GM23338 (cell line): ENCODE measurements around the gene NIPAL1. TPM values are rescaled to one million over a fixed set of nuclear protein-coding genes. Genes with fewer than 3 reads are reported as not detected.

Experiments used
- ATAC-seq: fragments of 200-7000 bp; cut with Tn5 transposase; 3 replicates; pipeline ENCODE4 v1.9.1; 2020
- DNase-seq: peaks from one replicate; pipeline ENCODE4 v3.0.0-alpha.2; 2015; ENCODE audit warnings: low spot score
- H2AFZ ChIP-seq: fragments of 200-600 bp; sonication (generic); 2 replicates; pipeline ENCODE4 v1.8.0; 2016; ENCODE audit warnings: antibody characterized with exemption, mild to moderate bottlenecking, moderate library complexity
- H3F3A ChIP-seq: fragments of 200-600 bp; sonication (generic); replicated peaks from 2 replicates; pipeline ENCODE4 v1.8.0; 2017; ENCODE audit warnings: antibody characterized with exemption, mixed run types, low read depth
- H3K27ac ChIP-seq: fragments of 200-600 bp; sonication (generic); 2 replicates; pipeline ENCODE4 v1.6.1; 2016; ENCODE audit warnings: low read depth
- H3K27me3 ChIP-seq: fragments of 200-600 bp; sonication (generic); 2 replicates; pipeline ENCODE4 v1.8.0; 2016; ENCODE audit warnings: mild to moderate bottlenecking, mixed run types, moderate library complexity; ENCODE audit not compliant: insufficient read depth
- H3K36me3 ChIP-seq: fragments of 200-600 bp; sonication (generic); 2 replicates; pipeline ENCODE4 v1.8.0; 2016; ENCODE audit warnings: mild to moderate bottlenecking; ENCODE audit not compliant: insufficient read depth
- H3K4me1 ChIP-seq: fragments of 200-600 bp; sonication (generic); 2 replicates; pipeline ENCODE4 v1.8.0; 2016; ENCODE audit warnings: mild to moderate bottlenecking, moderate library complexity; ENCODE audit not compliant: insufficient read depth
- H3K4me2 ChIP-seq: fragments of 200-600 bp; sonication (generic); 2 replicates; pipeline ENCODE4 v1.7.1; 2017; ENCODE audit warnings: mixed run types
- H3K4me3 ChIP-seq: fragments of 200-600 bp; sonication (generic); 2 replicates; pipeline ENCODE4 v1.6.1; 2016; ENCODE audit warnings: mixed run types
- H3K79me2 ChIP-seq: fragments of 200-600 bp; sonication (generic); replicated peaks from 2 replicates; pipeline ENCODE4 v1.8.0; 2017; ENCODE audit warnings: mild to moderate bottlenecking; ENCODE audit not compliant: insufficient read depth
- H3K9me2 ChIP-seq: fragments of 200-600 bp; sonication (generic); 2 replicates; pipeline ENCODE4 v1.8.0; 2017; ENCODE audit not compliant: insufficient read depth
- H4K20me1 ChIP-seq: fragments of 200-600 bp; sonication (generic); replicated peaks from 2 replicates; pipeline ENCODE4 v1.8.0; 2017; ENCODE audit warnings: mild to moderate bottlenecking; ENCODE audit not compliant: insufficient read depth
- H3K27ac Mint-ChIP-seq: 2 replicates; pipeline ENCODE4 v1.8.0; 2020; ENCODE audit warnings: inconsistent platforms, mild to moderate bottlenecking, moderate library complexity, mixed read lengths
- H3K27me3 Mint-ChIP-seq: 3 replicates; pipeline ENCODE4 v1.8.0; 2022; ENCODE audit warnings: low read depth, mild to moderate bottlenecking, moderate library complexity, mixed read lengths, inconsistent platforms; ENCODE audit not compliant: insufficient read depth, poor library complexity
- H3K36me3 Mint-ChIP-seq: 3 replicates; pipeline ENCODE4 v1.8.0; 2021; ENCODE audit warnings: low read depth, mild to moderate bottlenecking, inconsistent platforms, moderate library complexity, mixed read lengths
- H3K4me1 Mint-ChIP-seq: 3 replicates; pipeline ENCODE4 v1.8.0; 2020; ENCODE audit warnings: mild to moderate bottlenecking, inconsistent platforms, mixed read lengths
- H3K4me3 Mint-ChIP-seq: 3 replicates; pipeline ENCODE4 v1.8.0; 2021; ENCODE audit warnings: moderate library complexity, mild to moderate bottlenecking, inconsistent platforms, mixed read lengths
- H3K9me3 Mint-ChIP-seq: 3 replicates; pipeline ENCODE4 v1.8.0; 2020; ENCODE audit warnings: moderate library complexity, mild to moderate bottlenecking, inconsistent platforms, mixed read lengths
- EZH2 ChIP-seq: fragments of 200-600 bp; sonication (generic); IDR thresholded peaks from one replicate; pipeline ENCODE4 v1.8.0; 2017; ENCODE audit warnings: antibody characterized with exemption, mild to moderate bottlenecking, low read depth; ENCODE audit not compliant: unreplicated experiment
- polyA plus RNA-seq: library from polyadenylated mRNA; unstranded; fragments of >200 nt; fragmentation: Nextera tagmentation; extraction: Ambion mirVana; gene quantifications from 2 replicates; pipeline ENCODE4 v1.2.1, GENCODE V29; 2016
- total RNA-seq: library from RNA; depleted of rRNA; stranded (reverse); fragments of >200 nt; shearing (Covaris generic); gene quantifications from 2 replicates; pipeline ENCODE4 v1.2.3, GENCODE V29; 2014; rRNA removed

NIPAL1 gene
- total and polyA plus RNA-seq, 2 experiments from 2014 or later: 5.3 to 8.2 TPM

- H3K4me3 Mint-ChIP-seq: no peak overlapping the region
- no peak overlapping the region for H3K4me3 ChIP-seq
- TF ChIP-seq EZH2: no peak
- no peak for ATAC-seq
- H3K27me3 ChIP-seq: no peaks in the 10 kb centered on the region
- H3K9me2 ChIP-seq: no peaks in the 10 kb centered on the region
- no peaks in the 10 kb centered on the region for H3K4me1 Mint-ChIP-seq
- no peaks in the 10 kb centered on the region for H3K79me2 ChIP-seq
- H2AFZ ChIP-seq: no peak overlapping the region
- H3F3A ChIP-seq: no peaks in the 10 kb centered on the region
- no peak overlapping the region for H3K4me2 ChIP-seq
- H3K4me1 ChIP-seq: no peaks in the 10 kb centered on the region
- H3K27ac Mint-ChIP-seq: no peak overlapping the region
- H3K27ac ChIP-seq: no peak overlapping the region
- H3K36me3 ChIP-seq: no peaks in the 10 kb centered on the region
- H3K36me3 Mint-ChIP-seq: no peaks in the 10 kb centered on the region
- no peaks in the 10 kb centered on the region for H4K20me1 ChIP-seq
- no peaks in the 10 kb centered on the region for H3K9me3 Mint-ChIP-seq
- DNase-seq: no peak
- H3K27me3 Mint-ChIP-seq: no peaks in the 10 kb centered on the region
Observed at GRCh38 chr4:48085821-48086589, 69.4 kb downstream of the NIPAL1 start.

Other genes with a start within 250 kb of the NIPAL1 start
- not detected in 2 replicates for gene CORIN, start 178.7 kb upstream of the NIPAL1 start, total RNA-seq
- 0.40 TPM in 1 of 2 replicates, not detected in the other for gene CORIN, start 178.7 kb upstream of the NIPAL1 start, polyA plus RNA-seq
- gene NFXL1, start 102.2 kb upstream of the NIPAL1 start, total RNA-seq: 31.7 and 38.6 TPM in 2 replicates
- 13.9 and 19.4 TPM in 2 replicates for gene NFXL1, start 102.2 kb upstream of the NIPAL1 start, polyA plus RNA-seq
- 2.0 and 3.3 TPM in 2 replicates for gene CNGA1, start 91 bp upstream of the NIPAL1 start, total RNA-seq
- 4.9 and 6.2 TPM in 2 replicates for gene CNGA1, start 91 bp upstream of the NIPAL1 start, polyA plus RNA-seq
- gene TXK, start 117.5 kb downstream of the NIPAL1 start, total RNA-seq: 0.14 and 0.50 TPM in 2 replicates
- gene TXK, start 117.5 kb downstream of the NIPAL1 start, polyA plus RNA-seq: 0.40 TPM in 1 of 2 replicates, not detected in the other